PC-9 (cell line): Measurements from ENCODE around the gene MYO15B. TPM values are rescaled to one million over a fixed set of nuclear protein-coding genes. Genes with fewer than 3 reads are reported as not detected.

Source experiments
- BruUV-seq: library from RNA; stranded (reverse); fragments of 400-500 nt; replicated peaks from 2 replicates; lab custom pipeline; 2021; lab: Mats Ljungman, UMichigan
- CTCF ChIA-PET: fragments of 300-600 bp; sonication (Branson Sonifier 250); formaldehyde crosslinking; loops from one replicate; lab custom pipeline; 2022; ENCODE audit warnings: antibody characterized with exemption; lab: Charles Lee
- POLR2A ChIA-PET: fragments of 300-600 bp; sonication (Branson Sonifier 250); formaldehyde crosslinking; loops from one replicate; lab custom pipeline; 2022; ENCODE audit warnings: antibody characterized with exemption; ENCODE audit not compliant: unreplicated experiment; lab: Charles Lee
- DNase-seq, 2 experiments: peaks; one replicate each; pipeline versions ENCODE4 v3.0.0 to v3.0.0-alpha.2; 2015 to 2022; ENCODE audit warnings: mixed read lengths in 1 of 2
- H2AFZ ChIP-seq: fragments of 200-600 bp; sonication (generic); 2 replicates; pipeline ENCODE4 v1.8.1; 2017; ENCODE audit warnings: antibody characterized with exemption
- H3F3A ChIP-seq: fragments of 200-600 bp; sonication (generic); 2 replicates; pipeline ENCODE4 v1.8.1; 2017; ENCODE audit warnings: antibody characterized with exemption, mild to moderate bottlenecking, low read depth; ENCODE audit not compliant: insufficient read depth
- H3K27ac ChIP-seq: fragments of 200-600 bp; sonication (generic); 2 replicates; pipeline ENCODE4 v1.6.1; 2016; ENCODE audit warnings: mixed run types
- H3K27me3 ChIP-seq: fragments of 200-600 bp; sonication (generic); 2 replicates; pipeline ENCODE4 v1.6.1; 2016; ENCODE audit warnings: low read depth, mixed run types; ENCODE audit not compliant: insufficient read depth
- H3K36me3 ChIP-seq: fragments of 200-600 bp; sonication (generic); 2 replicates; pipeline ENCODE4 v1.6.1; 2016; ENCODE audit warnings: low read depth, mixed run types
- H3K4me1 ChIP-seq: fragments of 200-600 bp; sonication (generic); replicated peaks from 2 replicates; pipeline ENCODE4 v1.6.1; 2016; ENCODE audit warnings: mixed run types; ENCODE audit not compliant: insufficient read depth
- H3K4me2 ChIP-seq: fragments of 200-600 bp; sonication (generic); 2 replicates; pipeline ENCODE4 v1.6.1; 2017; ENCODE audit warnings: mixed run types
- H3K4me3 ChIP-seq: fragments of 200-600 bp; sonication (generic); 2 replicates; pipeline ENCODE4 v1.6.1; 2016; ENCODE audit warnings: mixed run types
- H3K79me2 ChIP-seq: fragments of 200-600 bp; sonication (generic); 2 replicates; pipeline ENCODE4 v1.6.1; 2017; ENCODE audit warnings: low read depth, mixed run types
- H3K9me2 ChIP-seq: fragments of 200-600 bp; sonication (generic); 2 replicates; pipeline ENCODE4 v1.8.1; 2017; ENCODE audit warnings: mild to moderate bottlenecking; ENCODE audit not compliant: insufficient read depth
- H3K9me3 ChIP-seq: fragments of 200-600 bp; sonication (generic); 2 replicates; pipeline ENCODE4 v1.8.1; 2016; ENCODE audit warnings: low read depth; ENCODE audit not compliant: insufficient read depth
- H4K20me1 ChIP-seq: fragments of 200-600 bp; sonication (generic); 2 replicates; pipeline ENCODE4 v1.8.1; 2017; ENCODE audit not compliant: insufficient read depth
- CTCF ChIP-seq: fragments of 200-600 bp; sonication (generic); conservative IDR thresholded peaks from 2 replicates; pipeline ENCODE4 v1.6.1; 2017; ENCODE audit warnings: mixed run types, antibody characterized with exemption, mild to moderate bottlenecking, moderate library complexity
- EZH2 ChIP-seq: fragments of 200-600 bp; sonication (generic); IDR thresholded peaks from 2 replicates; pipeline ENCODE4 v1.8.0; 2017; ENCODE audit warnings: antibody characterized with exemption, low read depth
- intact Hi-C: fragments of 100-400 bp; cut with micrococcal nuclease; formaldehyde crosslinking; loops from one replicate; pipeline ENCODE4 v1.10.0; 2022; ENCODE audit not compliant: unreplicated experiment
- total RNA-seq: library from RNA; stranded (reverse); gene quantifications from 2 replicates; pipeline ENCODE4 v1.2.3, GENCODE V29; 2021

Gene MYO15B
- total RNA-seq, 1 experiment from 2014 or later, result 53.5 TPM

DNA sequence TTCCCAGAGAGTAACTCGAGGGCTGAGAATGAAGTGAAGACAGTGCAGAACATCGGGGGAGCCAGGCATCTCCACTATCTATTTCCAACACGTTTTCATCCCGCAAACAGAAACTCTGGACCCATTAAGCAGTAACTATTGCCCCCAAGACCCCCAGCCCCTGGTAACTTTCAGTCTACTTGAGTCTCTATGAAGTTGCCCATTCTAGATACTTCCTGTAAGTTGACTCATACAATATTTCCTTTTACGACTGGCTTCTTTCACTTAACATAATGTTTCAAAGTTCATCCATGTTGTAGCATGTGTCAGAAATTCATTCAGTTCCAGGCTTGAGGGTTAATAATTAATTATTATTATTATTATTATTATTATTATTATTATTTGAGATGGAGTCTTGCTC, 19.5 kb downstream of the MYO15B start:
- H3K79me2 ChIP-seq, result no peaks in the 10 kb centered on the region
- H3F3A ChIP-seq, result peaks cover 14% of the 10 kb centered on the region; the same call in 1 of the 2 replicates
- no peak for DNase-seq
- no peaks in the 10 kb centered on the region for H3K9me2 ChIP-seq
- no peaks in the 10 kb centered on the region for H3K36me3 ChIP-seq
- H3K27me3 ChIP-seq, result no peaks in the 10 kb centered on the region
- no peak overlapping the region for H2AFZ ChIP-seq
- intact Hi-C loops, result no loop called here
- no TSS peak for BruUV-seq
- TF ChIP-seq CTCF, result no peak
- TF ChIP-seq EZH2, result no peak
- CTCF ChIA-PET, result no interaction called here
- POLR2A ChIA-PET, result no interaction called here
- no peaks in the 10 kb centered on the region for H4K20me1 ChIP-seq
- no peaks in the 10 kb centered on the region for H3K9me3 ChIP-seq
- H3K4me2 ChIP-seq, result no peak overlapping the region
- H3K27ac ChIP-seq, result no peak overlapping the region
- H3K4me1 ChIP-seq, result peaks cover 35% of the 10 kb centered on the region
- no peak overlapping the region for H3K4me3 ChIP-seq

DNA sequence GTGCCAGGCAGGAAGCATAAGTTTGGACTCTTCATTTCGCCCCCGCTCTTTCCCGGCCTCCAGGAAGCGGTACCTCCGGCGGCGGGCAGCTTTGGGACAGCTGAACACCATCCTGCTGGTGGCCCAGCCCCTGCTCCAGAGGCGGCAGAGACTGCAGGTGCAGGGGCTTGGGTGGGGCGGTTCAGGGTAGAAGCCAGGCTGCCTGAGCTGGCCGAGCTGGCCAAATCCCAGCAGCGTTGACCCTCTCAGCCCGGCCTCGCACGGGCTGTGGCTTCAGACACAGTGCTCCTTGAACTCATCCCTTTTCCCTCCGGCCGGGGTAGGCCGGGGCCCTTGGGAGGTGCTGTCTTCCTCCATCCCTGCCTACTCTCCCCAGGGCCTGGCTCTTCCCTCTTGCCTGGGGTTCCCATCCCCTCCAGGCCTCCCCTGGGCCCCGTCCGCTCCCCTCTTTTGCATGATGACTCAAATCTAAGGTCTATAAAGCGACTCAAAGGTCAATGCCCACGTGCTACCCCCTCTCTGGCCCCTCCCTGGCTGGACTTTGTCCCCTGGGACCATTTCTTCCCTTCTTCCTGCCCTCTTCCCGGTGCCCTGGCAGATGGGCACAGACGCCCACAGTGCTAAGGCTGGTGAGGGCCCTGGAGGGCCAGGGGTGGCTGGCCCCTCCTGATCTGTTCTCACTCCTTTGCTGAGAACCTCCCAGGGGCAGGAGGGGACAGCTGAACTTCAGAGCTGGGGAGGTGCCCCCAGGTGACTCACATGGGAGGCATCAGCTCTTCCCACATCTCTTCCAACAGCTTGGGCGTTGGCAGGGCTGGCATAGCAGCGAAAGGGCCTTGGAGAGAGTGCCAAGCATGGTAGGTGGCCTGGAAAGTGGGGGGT, 22.7 kb downstream of the MYO15B start:
- Histone ChIP-seq H3K4me3 (no peak overlapping the region), H2AFZ (no peak overlapping the region), H3K9me3 (no peaks in the 10 kb centered on the region), H3K27me3 (no peaks in the 10 kb centered on the region), H3K36me3 (no peaks in the 10 kb centered on the region), H4K20me1 (no peaks in the 10 kb centered on the region), H3K4me1 (peaks cover 16% of the 10 kb centered on the region), H3K79me2 (no peaks in the 10 kb centered on the region), H3F3A (no peaks in the 10 kb centered on the region; the same call in 1 of the 2 replicates), H3K9me2 (no peaks in the 10 kb centered on the region), H3K27ac (no peak overlapping the region), H3K4me2 (peak overlapping the region; percentile 50)
- TSS peak; percentile 39 for BruUV-seq
- CTCF ChIA-PET, result interaction anchor here (0.6 to 2.7 kb wide), 4 partner anchors 9 to 164 kb away, joined by 6 to 22 read pairs (median 7); partner anchors contain the start of gene SMIM5
- POLR2A ChIA-PET, result interaction anchor here (0.5 to 1.1 kb wide), 8 partner anchors 9 to 321 kb away, joined by 3 to 9 read pairs (median 4); partner anchors contain the start of genes LLGL2 and SLC25A19
- intact Hi-C loops, result loop anchor here (1.0 kb wide), 1 partner anchor 9 kb away; no protein-coding TSS in a partner anchor
- peak in 1 of 2 experiments; percentile 80 for DNase-seq
- TF ChIP-seq CTCF (no peak), EZH2 (no peak)

- Histone ChIP-seq H3K4me2 (no peak overlapping the region), H3K79me2 (no peaks in the 10 kb centered on the region), H2AFZ (no peak overlapping the region), H3K9me3 (no peaks in the 10 kb centered on the region), H3K4me3 (no peak overlapping the region), H4K20me1 (no peaks in the 10 kb centered on the region), H3K36me3 (no peaks in the 10 kb centered on the region), H3K27ac (no peak overlapping the region), H3K4me1 (peaks cover 16% of the 10 kb centered on the region), H3K9me2 (no peaks in the 10 kb centered on the region), H3K27me3 (no peaks in the 10 kb centered on the region), H3F3A (no peaks in the 10 kb centered on the region; the same call in 1 of the 2 replicates)
- POLR2A ChIA-PET, result interaction anchor here (0.6 kb wide), 1 partner anchor 299 kb away, joined by 4 read pairs; no protein-coding TSS in a partner anchor
- no peak for DNase-seq
- TF ChIP-seq CTCF, result no peak
- no peak for TF ChIP-seq EZH2
- intact Hi-C loops, result no loop called here
- BruUV-seq, result no TSS peak
- CTCF ChIA-PET, result interaction anchor here (1.9 to 2.7 kb wide), 2 partner anchors 11 to 21 kb away, joined by 6 to 22 read pairs; partner anchors contain the start of gene SMIM5
These were observed 24.3 kb downstream of the MYO15B start for GRCh38 chr17:75611851-75612429.
